Measurements from ENCODE around the gene F10.

DNA sequence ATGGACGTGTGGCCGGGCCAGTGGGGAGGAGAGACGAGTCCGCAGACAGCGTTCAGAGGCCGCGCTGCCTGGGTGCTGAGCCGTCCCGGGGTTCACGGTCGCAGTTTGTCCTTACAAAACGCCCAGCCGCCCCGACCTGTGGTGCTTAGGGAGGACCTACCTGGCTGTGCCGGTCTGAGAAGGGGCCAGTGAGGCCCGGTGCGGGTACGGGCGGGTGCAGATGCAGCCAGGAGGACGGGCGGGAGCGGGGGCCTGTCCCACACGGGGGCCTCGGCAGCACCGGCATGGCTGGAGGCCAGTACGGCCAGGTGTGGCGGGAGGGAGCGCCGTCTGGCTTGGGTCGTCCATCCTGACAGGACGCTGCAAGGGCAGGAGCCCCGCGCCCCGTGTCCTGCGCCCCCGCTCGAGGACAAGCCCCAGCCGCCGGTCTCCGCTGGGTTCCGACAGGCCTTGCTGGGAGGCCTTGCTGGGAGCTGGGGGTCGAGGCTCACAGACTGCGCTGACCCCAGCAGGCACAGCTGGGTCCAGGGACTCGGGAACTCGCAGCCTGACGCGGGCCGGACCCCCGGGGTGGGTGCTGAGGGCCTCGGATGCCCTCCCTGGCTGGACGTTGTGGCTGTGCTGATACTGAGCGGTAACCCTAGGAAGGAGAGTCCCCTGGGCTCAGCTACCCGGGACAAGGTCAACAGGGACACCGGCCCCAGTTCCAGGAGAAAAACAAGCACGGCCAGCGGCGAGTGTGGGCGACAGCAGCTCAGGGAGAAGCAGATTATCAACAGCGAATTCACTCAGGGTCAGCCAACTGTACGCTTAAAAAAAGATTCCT, 30.6 kb downstream of the F10 start:
- TF ChIP-seq JUND (IDR thresholded peaks at IDR 0.05) (no peak), EGR1 (IDR thresholded peaks at IDR 0.05; ENCODE audit: low read depth in 2 of 2) (no peak), TAF1 (conservative IDR thresholded peaks at IDR 0.05) (no peak), RAD21 (IDR thresholded peaks at IDR 0.05) (no peak), YY1 (IDR thresholded peaks at IDR 0.05) (no peak), GABPA (IDR thresholded peaks at IDR 0.05 in 1 of 2, conservative IDR thresholded peaks at IDR 0.05 in 1 of 2) (no peak), RXRA (IDR thresholded peaks at IDR 0.05) (peak in 1 of 2 donors; percentile 22), SP1 (IDR thresholded peaks at IDR 0.05) (no peak)
- TF ChIP-seq, protein P1, sequence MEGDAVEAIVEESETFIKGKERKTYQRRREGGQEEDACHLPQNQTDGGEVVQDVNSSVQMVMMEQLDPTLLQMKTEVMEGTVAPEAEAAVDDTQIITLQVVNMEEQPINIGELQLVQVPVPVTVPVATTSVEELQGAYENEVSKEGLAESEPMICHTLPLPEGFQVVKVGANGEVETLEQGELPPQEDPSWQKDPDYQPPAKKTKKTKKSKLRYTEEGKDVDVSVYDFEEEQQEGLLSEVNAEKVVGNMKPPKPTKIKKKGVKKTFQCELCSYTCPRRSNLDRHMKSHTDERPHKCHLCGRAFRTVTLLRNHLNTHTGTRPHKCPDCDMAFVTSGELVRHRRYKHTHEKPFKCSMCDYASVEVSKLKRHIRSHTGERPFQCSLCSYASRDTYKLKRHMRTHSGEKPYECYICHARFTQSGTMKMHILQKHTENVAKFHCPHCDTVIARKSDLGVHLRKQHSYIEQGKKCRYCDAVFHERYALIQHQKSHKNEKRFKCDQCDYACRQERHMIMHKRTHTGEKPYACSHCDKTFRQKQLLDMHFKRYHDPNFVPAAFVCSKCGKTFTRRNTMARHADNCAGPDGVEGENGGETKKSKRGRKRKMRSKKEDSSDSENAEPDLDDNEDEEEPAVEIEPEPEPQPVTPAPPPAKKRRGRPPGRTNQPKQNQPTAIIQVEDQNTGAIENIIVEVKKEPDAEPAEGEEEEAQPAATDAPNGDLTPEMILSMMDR (IDR thresholded peaks at IDR 0.05; ENCODE audit: low read depth, low read length, missing input control), result no peak
- TF ChIP-seq, protein P2, sequence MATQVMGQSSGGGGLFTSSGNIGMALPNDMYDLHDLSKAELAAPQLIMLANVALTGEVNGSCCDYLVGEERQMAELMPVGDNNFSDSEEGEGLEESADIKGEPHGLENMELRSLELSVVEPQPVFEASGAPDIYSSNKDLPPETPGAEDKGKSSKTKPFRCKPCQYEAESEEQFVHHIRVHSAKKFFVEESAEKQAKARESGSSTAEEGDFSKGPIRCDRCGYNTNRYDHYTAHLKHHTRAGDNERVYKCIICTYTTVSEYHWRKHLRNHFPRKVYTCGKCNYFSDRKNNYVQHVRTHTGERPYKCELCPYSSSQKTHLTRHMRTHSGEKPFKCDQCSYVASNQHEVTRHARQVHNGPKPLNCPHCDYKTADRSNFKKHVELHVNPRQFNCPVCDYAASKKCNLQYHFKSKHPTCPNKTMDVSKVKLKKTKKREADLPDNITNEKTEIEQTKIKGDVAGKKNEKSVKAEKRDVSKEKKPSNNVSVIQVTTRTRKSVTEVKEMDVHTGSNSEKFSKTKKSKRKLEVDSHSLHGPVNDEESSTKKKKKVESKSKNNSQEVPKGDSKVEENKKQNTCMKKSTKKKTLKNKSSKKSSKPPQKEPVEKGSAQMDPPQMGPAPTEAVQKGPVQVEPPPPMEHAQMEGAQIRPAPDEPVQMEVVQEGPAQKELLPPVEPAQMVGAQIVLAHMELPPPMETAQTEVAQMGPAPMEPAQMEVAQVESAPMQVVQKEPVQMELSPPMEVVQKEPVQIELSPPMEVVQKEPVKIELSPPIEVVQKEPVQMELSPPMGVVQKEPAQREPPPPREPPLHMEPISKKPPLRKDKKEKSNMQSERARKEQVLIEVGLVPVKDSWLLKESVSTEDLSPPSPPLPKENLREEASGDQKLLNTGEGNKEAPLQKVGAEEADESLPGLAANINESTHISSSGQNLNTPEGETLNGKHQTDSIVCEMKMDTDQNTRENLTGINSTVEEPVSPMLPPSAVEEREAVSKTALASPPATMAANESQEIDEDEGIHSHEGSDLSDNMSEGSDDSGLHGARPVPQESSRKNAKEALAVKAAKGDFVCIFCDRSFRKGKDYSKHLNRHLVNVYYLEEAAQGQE (IDR thresholded peaks at IDR 0.05), result no peak
- TF ChIP-seq, protein P3, sequence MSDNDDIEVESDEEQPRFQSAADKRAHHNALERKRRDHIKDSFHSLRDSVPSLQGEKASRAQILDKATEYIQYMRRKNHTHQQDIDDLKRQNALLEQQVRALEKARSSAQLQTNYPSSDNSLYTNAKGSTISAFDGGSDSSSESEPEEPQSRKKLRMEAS (IDR thresholded peaks at IDR 0.05), result no peak
- TF ChIP-seq, protein P4, sequence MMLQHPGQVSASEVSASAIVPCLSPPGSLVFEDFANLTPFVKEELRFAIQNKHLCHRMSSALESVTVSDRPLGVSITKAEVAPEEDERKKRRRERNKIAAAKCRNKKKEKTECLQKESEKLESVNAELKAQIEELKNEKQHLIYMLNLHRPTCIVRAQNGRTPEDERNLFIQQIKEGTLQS (IDR thresholded peaks at IDR 0.05), result no peak
